ENCODE measurements around the gene VTN.

VTN gene

GRCh38 chr17:28368915-28369683, 1.0 kb downstream of the VTN start:
- DNase-seq (ENCODE audit: low spot score), result no peak

GRCh38 chr17:28368306-28368831, 1.7 kb downstream of the VTN start:
- no peak for DNase-seq (ENCODE audit: low spot score)

GRCh38 chr17:28367641-28368305, 2.3 kb downstream of the VTN start:
- no peak for DNase-seq (ENCODE audit: low spot score)

GRCh38 chr17:28366605-28367004, 3.5 kb downstream of the VTN start:
- DNase-seq (ENCODE audit: low spot score), result no peak

- DNase-seq (ENCODE audit: low spot score), result no peak
Observed at GRCh38 chr17:28365487-28365886, 4.6 kb downstream of the VTN start.

GRCh38 chr17:28364665-28365363, 5.3 kb downstream of the VTN start, which contains the start of gene SEBOX:
TSS of gene SEBOX (minus strand) at chr17:28365199. CDS start at chr17:28365151, 48 bp downstream.
- no peak for DNase-seq (ENCODE audit: low spot score)

- no peak for DNase-seq (ENCODE audit: low spot score)
Observed at GRCh38 chr17:28363776-28364650, 6.1 kb downstream of the VTN start.

GRCh38 chr17:28363186-28363585, 6.9 kb downstream of the VTN start:
- DNase-seq (ENCODE audit: low spot score), result no peak

GRCh38 chr17:28357901-28358197, 12.3 kb downstream of the VTN start:
- no peak for DNase-seq (ENCODE audit: low spot score)

GRCh38 chr17:28357061-28357900, 12.8 kb downstream of the VTN start, which contains the start of gene POLDIP2:
TSS of gene POLDIP2 (minus strand) at chr17:28357527. CDS start at chr17:28357448, 79 bp downstream.
- peak; percentile 97 for DNase-seq (ENCODE audit: low spot score)

- DNase-seq (ENCODE audit: low spot score), result no peak
Observed at GRCh38 chr17:28350271-28350670, 19.8 kb downstream of the VTN start.

GRCh38 chr17:28348979-28349378, 21.1 kb downstream of the VTN start:
- no peak for DNase-seq (ENCODE audit: low spot score)

- DNase-seq (ENCODE audit: low spot score), result peak; percentile 92
Observed at GRCh38 chr17:28347261-28347891, 22.7 kb downstream of the VTN start.

- DNase-seq (ENCODE audit: low spot score), result no peak
Observed at GRCh38 chr17:28346746-28347246, 23.3 kb downstream of the VTN start.

- no peak for DNase-seq (ENCODE audit: low spot score)
Observed at GRCh38 chr17:28346199-28346580, 23.9 kb downstream of the VTN start.

GRCh38 chr17:28345419-28346198, 24.5 kb downstream of the VTN start:
- no peak for DNase-seq (ENCODE audit: low spot score)

- DNase-seq (ENCODE audit: low spot score), result no peak
Observed at GRCh38 chr17:28344435-28344901, 25.6 kb downstream of the VTN start.

- DNase-seq (ENCODE audit: low spot score), result no peak
Observed at GRCh38 chr17:28344011-28344410, 26.1 kb downstream of the VTN start.

- DNase-seq (ENCODE audit: low spot score), result no peak
Observed at GRCh38 chr17:28343491-28343932, 26.6 kb downstream of the VTN start.

Measured in AG08395 (cell line).